NCI-H2029 treated with DMSO at 0.1 percent for 48 hours (cell line): ENCODE measurements around the gene LYAR.

Experiments
- DNase-seq: peaks from one replicate; lab custom pipeline; 2025; lab: John Stamatoyannopoulos, UW

The LYAR gene

GRCh38 chr4:4289941-4290850 lies at the start of gene LYAR, which contains the start of gene ZBTB49:
LYAR (minus strand) TSS chr4:4290154; CDS start chr4:4283742, 6,412 bp downstream.
ZBTB49 (plus strand) TSS chr4:4290251; CDS start chr4:4299946, 9,695 bp downstream.
- peak; percentile 12 for DNase-seq

GRCh38 chr4:4339504-4340085 lies 49.6 kb upstream of the LYAR start:
- no peak for DNase-seq

GRCh38 chr4:4338210-4339001 lies 48.5 kb upstream of the LYAR start:
- no peak for DNase-seq

GRCh38 chr4:4334798-4335520 lies 45.0 kb upstream of the LYAR start:
- peak; percentile 40 for DNase-seq

GRCh38 chr4:4333265-4333706 lies 43.3 kb upstream of the LYAR start:
- peak; percentile 60 for DNase-seq

GRCh38 chr4:4332529-4332928 lies 42.6 kb upstream of the LYAR start:
- no peak for DNase-seq

GRCh38 chr4:4330794-4331193 lies 40.8 kb upstream of the LYAR start:
- DNase-seq: no peak

GRCh38 chr4:4329496-4329895 lies 39.5 kb upstream of the LYAR start:
- no peak for DNase-seq

GRCh38 chr4:4328840-4329239 lies 38.9 kb upstream of the LYAR start:
- no peak for DNase-seq

- DNase-seq: no peak
Measured at GRCh38 chr4:4328206-4328605, 38.3 kb upstream of the LYAR start.

- DNase-seq: no peak
Measured at GRCh38 chr4:4327652-4328121, 37.7 kb upstream of the LYAR start.

GRCh38 chr4:4326166-4326565 lies 36.2 kb upstream of the LYAR start:
- DNase-seq: no peak

GRCh38 chr4:4325321-4325720 lies 35.4 kb upstream of the LYAR start:
- no peak for DNase-seq

GRCh38 chr4:4323705-4324534 lies 34.0 kb upstream of the LYAR start:
- no peak for DNase-seq

GRCh38 chr4:4321951-4322688 lies 32.2 kb upstream of the LYAR start:
- no peak for DNase-seq

GRCh38 chr4:4320951-4321714 lies 31.2 kb upstream of the LYAR start:
- DNase-seq: no peak

- no peak for DNase-seq
Measured at GRCh38 chr4:4320528-4320927, 30.6 kb upstream of the LYAR start.

- DNase-seq: no peak
Measured at GRCh38 chr4:4317496-4318232, 27.7 kb upstream of the LYAR start.

- DNase-seq: no peak
Measured at GRCh38 chr4:4316150-4316495, 26.2 kb upstream of the LYAR start.
